C4-2B (cell line): ENCODE data around the gene INHBB.

Source experiments
- CTCF ChIP-seq: fragments of 450-650 bp; conservative IDR thresholded peaks from 2 replicates; pipeline ENCODE4 v1.5.1; 2017; ENCODE audit warnings: mild to moderate bottlenecking
- ZFX ChIP-seq: fragments of 450-650 bp; IDR thresholded peaks from 2 replicates; pipeline ENCODE4 v1.6.1; 2017

- TF ChIP-seq CTCF (no peak), ZFX (no peak)
These were observed 54.6 kb downstream of the INHBB start for GRCh38 chr2:120400551-120400950.
